ENCODE results near the gene ADAM33. TPM values are rescaled to one million over a fixed set of nuclear protein-coding genes. Genes with fewer than 3 reads are reported as not detected.

ADAM33 gene
- total and polyA plus RNA-seq, 2 donors (not counting 1 experiment from before 2014, with no cell fraction given), result not detected

GRCh38 chr20:3727401-3728021, 45.7 kb upstream of the ADAM33 start:
- ChIA-PET POLR2A (no interaction called here), CTCF (no interaction called here)

DNA sequence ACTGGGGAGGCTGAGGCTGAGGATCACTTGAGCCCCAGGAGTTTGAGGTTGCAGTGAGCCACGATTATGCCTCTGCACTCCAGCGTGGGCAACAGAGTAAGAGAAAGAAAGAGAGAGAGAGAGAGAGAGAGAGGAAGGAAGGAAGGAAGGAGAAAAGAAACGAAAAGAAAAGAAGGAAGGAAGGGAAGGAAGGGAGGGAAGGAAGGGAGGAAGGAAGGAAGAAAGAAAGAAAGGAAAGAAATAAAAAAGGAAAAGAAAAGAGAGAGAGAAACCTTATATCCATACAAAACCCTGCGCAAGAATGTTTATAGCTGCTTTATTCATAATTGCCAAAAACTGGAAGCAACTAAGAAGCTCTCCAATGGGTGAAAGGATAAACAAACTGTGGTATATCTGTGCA, 42.5 kb upstream of the ADAM33 start:
- Histone ChIP-seq H3K4me1 (ENCODE audit: control insufficient read depth in 2 of 2, insufficient read depth in 2 of 2, low read length in 2 of 2) (no peaks in the 10 kb centered on the region), H2AFZ (ENCODE audit: insufficient read depth, low read depth, low read length, poor library complexity, severe bottlenecking) (no peak overlapping the region), H3K27me3 (replicated peaks in 1 of 4; ENCODE audit: control extremely low read depth in 1 of 4, control insufficient read depth in 3 of 4, insufficient read depth in 4 of 4, low read length in 3 of 4) (peaks cover 0 to 21% (median 1%) of the 10 kb centered on the region in 4 experiments), H3K4me3 (ENCODE audit: control extremely low read depth in 1 of 5, extremely low read depth in 1 of 5, insufficient read depth in 1 of 5, low read depth in 2 of 5, low read length in 4 of 5) (no peak overlapping the region), H3K27ac (ENCODE audit: low read length in 2 of 2) (no peak overlapping the region), H3K4me2 (replicated peaks; ENCODE audit: low read depth, low read length, poor library complexity, severe bottlenecking) (no peak overlapping the region), H4K20me1 (ENCODE audit: control insufficient read depth, insufficient read depth, low read length, poor library complexity, severe bottlenecking) (no peaks in the 10 kb centered on the region), H3K36me3 (replicated peaks in 1 of 2; ENCODE audit: control extremely low read depth in 1 of 2, control insufficient read depth in 1 of 2, extremely low read depth in 1 of 2, insufficient read depth in 2 of 2, low read length in 1 of 2) (no peaks in the 10 kb centered on the region), H3K9ac (ENCODE audit: low read length) (no peak overlapping the region), H3K9me3 (ENCODE audit: control extremely low read depth in 1 of 3, control insufficient read depth in 2 of 3, insufficient read depth in 1 of 3, low read length in 2 of 3) (peaks cover 0 to 1% (median 0%) of the 10 kb centered on the region in 3 donors), H3K79me2 (ENCODE audit: control insufficient read depth, insufficient read depth, low read length) (no peaks in the 10 kb centered on the region)
- ChIA-PET CTCF (interaction anchor here (1.3 kb wide), 1 partner anchor 14 kb away, joined by 3 read pairs; no protein-coding TSS in a partner anchor), POLR2A (interaction anchor here (0.7 kb wide), 1 partner anchor 1491 kb away, joined by 4 read pairs; no protein-coding TSS in a partner anchor)
- TF ChIP-seq, protein P1, sequence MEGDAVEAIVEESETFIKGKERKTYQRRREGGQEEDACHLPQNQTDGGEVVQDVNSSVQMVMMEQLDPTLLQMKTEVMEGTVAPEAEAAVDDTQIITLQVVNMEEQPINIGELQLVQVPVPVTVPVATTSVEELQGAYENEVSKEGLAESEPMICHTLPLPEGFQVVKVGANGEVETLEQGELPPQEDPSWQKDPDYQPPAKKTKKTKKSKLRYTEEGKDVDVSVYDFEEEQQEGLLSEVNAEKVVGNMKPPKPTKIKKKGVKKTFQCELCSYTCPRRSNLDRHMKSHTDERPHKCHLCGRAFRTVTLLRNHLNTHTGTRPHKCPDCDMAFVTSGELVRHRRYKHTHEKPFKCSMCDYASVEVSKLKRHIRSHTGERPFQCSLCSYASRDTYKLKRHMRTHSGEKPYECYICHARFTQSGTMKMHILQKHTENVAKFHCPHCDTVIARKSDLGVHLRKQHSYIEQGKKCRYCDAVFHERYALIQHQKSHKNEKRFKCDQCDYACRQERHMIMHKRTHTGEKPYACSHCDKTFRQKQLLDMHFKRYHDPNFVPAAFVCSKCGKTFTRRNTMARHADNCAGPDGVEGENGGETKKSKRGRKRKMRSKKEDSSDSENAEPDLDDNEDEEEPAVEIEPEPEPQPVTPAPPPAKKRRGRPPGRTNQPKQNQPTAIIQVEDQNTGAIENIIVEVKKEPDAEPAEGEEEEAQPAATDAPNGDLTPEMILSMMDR (IDR thresholded peaks at IDR 0.05), result no peak
- no peak for TF ChIP-seq EZH2 (IDR thresholded peaks at IDR 0.05; ENCODE audit: borderline replicate concordance, insufficient read depth, low read depth, low read length, poor library complexity, severe bottlenecking)
- Mint-ChIP-seq H3K4me1 (no peaks in the 10 kb centered on the region), H3K27ac (no peak overlapping the region), H3K4me3 (no peak overlapping the region), H3K27me3 (peaks cover 49% of the 10 kb centered on the region), H3K9me3 (ENCODE audit: insufficient read depth) (no peaks in the 10 kb centered on the region)
- ATAC-seq (ENCODE audit: low read depth), result no peak
- DNase-seq, result no peak
- intact Hi-C loops (cut with micrococcal nuclease), result no loop called here
- 84% methylated on average over 2 of the region's 4 CpGs for WGBS (ENCODE audit: insufficient coverage)

More at GRCh38 chr20:3727401-3728021, 45.7 kb upstream of the ADAM33 start:
- TF ChIP-seq, protein P1 (IDR thresholded peaks at IDR 0.05), result no peak
- no peak for TF ChIP-seq EZH2 (IDR thresholded peaks at IDR 0.05; ENCODE audit: borderline replicate concordance, insufficient read depth, low read depth, low read length, poor library complexity, severe bottlenecking)
- Mint-ChIP-seq H3K4me1 (peaks cover 5% of the 10 kb centered on the region), H3K27me3 (peaks cover 49% of the 10 kb centered on the region), H3K9me3 (ENCODE audit: insufficient read depth) (no peaks in the 10 kb centered on the region), H3K4me3 (no peak overlapping the region), H3K27ac (no peak overlapping the region)
- Histone ChIP-seq H3K4me2 (replicated peaks; ENCODE audit: low read depth, low read length, poor library complexity, severe bottlenecking) (no peak overlapping the region), H2AFZ (ENCODE audit: insufficient read depth, low read depth, low read length, poor library complexity, severe bottlenecking) (no peak overlapping the region), H3K36me3 (replicated peaks in 1 of 2; ENCODE audit: control extremely low read depth in 1 of 2, control insufficient read depth in 1 of 2, extremely low read depth in 1 of 2, insufficient read depth in 2 of 2, low read length in 1 of 2) (no peaks in the 10 kb centered on the region), H3K9ac (ENCODE audit: low read length) (no peak overlapping the region), H3K4me1 (ENCODE audit: control insufficient read depth in 2 of 2, insufficient read depth in 2 of 2, low read length in 2 of 2) (no peaks in the 10 kb centered on the region), H3K79me2 (ENCODE audit: control insufficient read depth, insufficient read depth, low read length) (no peaks in the 10 kb centered on the region), H3K9me3 (ENCODE audit: control extremely low read depth in 1 of 3, control insufficient read depth in 2 of 3, insufficient read depth in 1 of 3, low read length in 2 of 3) (no peaks in the 10 kb centered on the region), H3K27ac (ENCODE audit: low read length in 2 of 2) (no peak overlapping the region), H3K4me3 (ENCODE audit: control extremely low read depth in 1 of 5, extremely low read depth in 1 of 5, insufficient read depth in 1 of 5, low read depth in 2 of 5, low read length in 4 of 5) (no peak overlapping the region), H3K27me3 (replicated peaks in 1 of 4; ENCODE audit: control extremely low read depth in 1 of 4, control insufficient read depth in 3 of 4, insufficient read depth in 4 of 4, low read length in 3 of 4) (peaks cover 0 to 34% (median 5%) of the 10 kb centered on the region in 4 experiments), H4K20me1 (ENCODE audit: control insufficient read depth, insufficient read depth, low read length, poor library complexity, severe bottlenecking) (no peaks in the 10 kb centered on the region)
- WGBS (ENCODE audit: insufficient coverage), result 71% methylated on average over 9 of the region's 11 CpGs
- intact Hi-C loops (cut with micrococcal nuclease), result no loop called here
- DNase-seq, result no peak
- ATAC-seq (ENCODE audit: low read depth), result no peak

Measured in B cell (primary cell).